ENCODE measurements around the gene CSNK2A3. TPM values are rescaled to one million over a fixed set of nuclear protein-coding genes. Genes with fewer than 3 reads are reported as not detected.

The CSNK2A3 gene
- total RNA-seq, 1 donor from 2014 or later = 2.0 TPM

GRCh38 chr11:11345099-11345498 lies 8.0 kb downstream of the CSNK2A3 start:
- FAIRE-seq = no peak
- no peak for DNase-seq (ENCODE audit: low spot score in 2 of 2)

DNA sequence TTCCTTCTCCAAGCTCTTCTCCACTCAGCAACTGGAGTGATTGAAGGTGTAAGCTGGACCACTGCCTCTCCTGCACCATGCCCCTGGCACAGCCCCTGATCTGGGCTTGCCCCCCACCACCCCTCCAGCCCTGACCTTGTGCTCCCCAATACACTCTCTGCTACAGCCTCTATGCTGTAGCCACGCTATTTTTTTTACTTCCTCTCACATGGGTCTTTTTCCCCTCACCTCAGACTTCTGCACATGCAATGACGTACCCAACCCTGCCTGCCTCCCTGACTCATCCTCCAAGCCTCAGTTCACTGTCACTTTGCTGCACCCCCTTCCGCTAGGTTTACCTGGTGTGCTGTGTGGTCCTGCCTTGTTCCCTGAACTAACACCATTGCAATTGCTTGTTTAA lies 9.0 kb downstream of the CSNK2A3 start:
- DNase-seq (ENCODE audit: low spot score in 2 of 2) = no peak
- no peak for FAIRE-seq

DNA sequence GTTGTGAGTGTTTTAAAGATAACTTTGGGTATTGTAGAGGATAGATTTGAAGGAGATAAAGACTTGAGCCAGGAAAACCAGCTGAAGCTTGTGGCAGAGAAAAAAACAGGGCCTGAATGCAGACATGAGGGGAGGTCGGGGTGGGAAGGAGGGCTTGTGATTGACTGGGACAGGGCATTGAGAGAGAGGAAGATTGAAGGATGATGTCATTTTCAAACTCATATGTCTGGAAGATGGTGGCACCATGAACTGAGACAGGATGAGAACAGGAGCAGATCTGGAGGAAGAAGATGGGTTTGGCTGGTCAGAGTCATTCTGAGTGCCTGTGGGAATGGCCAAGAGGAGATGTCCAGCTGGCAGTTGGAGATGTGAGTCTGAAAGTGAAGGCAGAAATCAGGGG lies 14.7 kb downstream of the CSNK2A3 start:
- no peak for FAIRE-seq

DNA sequence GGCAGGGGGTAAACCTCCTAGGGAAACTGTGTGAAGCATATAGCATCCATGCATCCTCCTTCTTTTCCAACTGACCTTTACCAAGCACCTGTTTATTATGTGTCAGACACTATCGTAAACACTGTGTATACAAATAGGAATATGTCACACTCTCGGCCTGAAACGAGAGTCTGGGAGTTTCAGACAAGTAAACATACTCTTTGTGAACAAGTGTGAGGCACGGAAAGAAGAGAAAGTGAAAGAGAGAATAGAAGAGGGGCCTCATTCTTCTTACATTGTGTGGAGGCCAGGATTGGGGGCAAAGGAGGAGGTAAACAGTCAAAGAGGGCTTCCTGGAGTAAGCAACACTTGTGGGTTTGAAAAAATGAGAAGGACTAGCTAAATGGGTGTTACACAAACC lies 16.4 kb downstream of the CSNK2A3 start:
- FAIRE-seq = no peak

More for the DNA sequence above, 14.7 kb downstream of the CSNK2A3 start:
- no peak for DNase-seq (ENCODE audit: low spot score in 2 of 2)

GRCh38 chr11:11335043-11335442 lies 18.0 kb downstream of the CSNK2A3 start:
- DNase-seq (ENCODE audit: low spot score in 2 of 2) (no peak), FAIRE-seq (no peak)

More for the DNA sequence above, 16.4 kb downstream of the CSNK2A3 start:
- no peak for DNase-seq (ENCODE audit: low spot score in 2 of 2)

GRCh38 chr11:11334607-11335006 lies 18.4 kb downstream of the CSNK2A3 start:
- FAIRE-seq (no peak), DNase-seq (ENCODE audit: low spot score in 2 of 2) (no peak)

GRCh38 chr11:11332141-11332710 lies 20.8 kb downstream of the CSNK2A3 start:
- FAIRE-seq (no peak), DNase-seq (ENCODE audit: low spot score in 2 of 2) (no peak)

DNA sequence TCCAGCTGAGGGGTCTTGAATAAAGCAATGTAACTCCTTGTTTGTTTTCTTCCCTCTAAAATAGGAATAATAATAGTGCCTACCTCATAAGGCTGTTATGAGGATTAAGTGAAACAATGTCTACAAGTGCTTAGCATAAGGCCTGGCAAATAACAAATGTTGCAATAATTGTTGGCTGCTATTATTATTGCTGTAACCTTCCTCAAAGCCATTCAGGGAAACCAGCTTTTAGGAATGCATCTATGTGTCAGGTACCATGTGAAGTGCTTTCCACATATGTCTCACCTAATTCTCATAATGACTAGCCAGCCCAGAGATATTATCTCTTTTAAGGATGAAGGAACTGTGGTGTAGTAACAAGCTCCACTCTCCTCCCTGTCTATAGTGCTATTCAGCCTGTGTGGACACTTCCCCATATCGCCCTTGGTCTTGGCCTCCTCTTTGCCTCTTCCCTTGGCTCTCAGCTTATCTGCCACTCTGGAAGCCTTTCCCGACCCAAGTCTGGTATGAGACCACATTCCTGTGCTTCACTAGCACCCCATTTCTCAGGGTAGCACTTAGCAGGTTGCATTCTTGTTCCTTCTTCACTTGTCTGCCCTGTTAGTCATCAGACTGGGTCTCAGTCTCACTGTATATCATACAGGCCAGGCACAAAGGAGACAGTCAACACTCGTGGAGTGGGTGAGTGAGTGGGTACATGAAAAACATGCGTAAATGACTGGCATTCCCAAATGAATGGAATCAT lies 23.8 kb downstream of the CSNK2A3 start:
- DNase-seq (ENCODE audit: low spot score in 2 of 2) = no peak
- FAIRE-seq = no peak

- no peak for FAIRE-seq
- DNase-seq (ENCODE audit: low spot score in 2 of 2) = no peak
Observed at GRCh38 chr11:11324090-11324489, 29.0 kb downstream of the CSNK2A3 start.

GRCh38 chr11:11322101-11322500 lies 30.9 kb downstream of the CSNK2A3 start:
- FAIRE-seq = no peak
- DNase-seq (ENCODE audit: low spot score in 2 of 2) = no peak

- FAIRE-seq = no peak
- DNase-seq (ENCODE audit: low spot score in 2 of 2) = no peak
Observed at GRCh38 chr11:11320825-11321224, 32.2 kb downstream of the CSNK2A3 start.

- DNase-seq (ENCODE audit: low spot score in 2 of 2) (no peak), FAIRE-seq (no peak)
Observed at GRCh38 chr11:11318961-11319360, 34.1 kb downstream of the CSNK2A3 start.

DNA sequence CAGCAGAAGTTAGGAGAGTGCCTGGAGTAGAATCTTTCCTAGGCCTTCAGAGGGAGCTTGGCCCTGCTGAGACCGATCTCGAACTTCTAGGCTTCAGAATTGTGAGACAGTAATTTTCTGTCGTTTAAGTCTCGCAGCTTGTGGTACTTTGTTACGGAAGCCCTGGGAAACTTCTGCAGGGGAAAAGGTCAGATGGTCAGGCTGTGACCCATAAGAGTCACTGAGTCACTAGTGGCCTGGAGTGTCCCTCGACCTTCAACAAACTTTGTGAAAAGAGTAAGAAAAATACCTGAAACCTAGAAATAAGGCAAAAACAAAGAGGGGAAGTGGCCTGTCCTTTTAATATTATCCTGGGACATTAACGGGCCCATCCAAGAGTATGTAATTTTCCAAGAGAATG lies 34.6 kb downstream of the CSNK2A3 start:
- DNase-seq (ENCODE audit: low spot score in 2 of 2) (no peak), FAIRE-seq (no peak)

- DNase-seq (ENCODE audit: low spot score in 2 of 2) (no peak), FAIRE-seq (no peak)
Observed at GRCh38 chr11:11316651-11317230, 36.3 kb downstream of the CSNK2A3 start.

DNA sequence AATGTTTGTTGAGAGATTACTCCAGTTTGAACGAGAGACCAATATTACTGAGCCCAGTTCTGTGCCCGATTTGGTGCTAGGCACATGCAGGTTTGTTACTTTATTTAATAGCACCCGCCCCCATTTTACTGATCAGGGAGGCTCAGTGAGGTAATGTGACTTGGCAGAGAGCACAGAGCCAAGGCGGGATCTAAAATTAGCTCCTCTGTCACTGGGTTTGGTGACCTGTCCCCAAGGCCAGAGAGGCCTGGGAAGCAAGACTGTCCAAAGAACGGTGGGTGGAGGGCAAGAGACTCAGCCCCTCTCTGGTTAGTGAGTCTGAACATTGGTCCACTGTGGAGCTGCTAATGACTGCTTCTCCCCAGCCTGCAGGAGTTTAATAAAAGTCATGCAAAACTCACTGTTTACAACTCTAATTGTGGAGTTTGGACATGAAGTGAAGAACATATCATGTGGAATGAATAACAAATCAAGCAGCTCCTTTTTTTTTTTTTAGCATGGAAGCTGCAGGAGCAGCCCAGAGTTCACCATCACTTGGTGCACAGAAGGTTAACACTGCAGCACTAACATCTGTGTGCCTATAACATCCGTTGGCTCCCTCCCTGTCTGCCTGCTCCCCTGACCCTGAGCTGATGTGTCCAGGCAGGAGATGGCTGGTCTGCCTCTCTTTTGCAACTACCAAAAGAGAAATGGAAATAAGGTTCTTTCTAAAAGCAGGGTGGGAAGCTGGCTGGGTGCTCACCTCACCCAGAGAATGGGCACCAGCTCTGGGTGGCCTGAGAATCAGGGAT lies 39.0 kb downstream of the CSNK2A3 start:
- no peak for FAIRE-seq

GRCh38 chr11:11313426-11313825 lies 39.6 kb downstream of the CSNK2A3 start:
- FAIRE-seq = no peak
- DNase-seq (ENCODE audit: low spot score in 2 of 2) = no peak

More for the DNA sequence above, 39.0 kb downstream of the CSNK2A3 start:
- DNase-seq (ENCODE audit: low spot score in 2 of 2) = no peak

DNA sequence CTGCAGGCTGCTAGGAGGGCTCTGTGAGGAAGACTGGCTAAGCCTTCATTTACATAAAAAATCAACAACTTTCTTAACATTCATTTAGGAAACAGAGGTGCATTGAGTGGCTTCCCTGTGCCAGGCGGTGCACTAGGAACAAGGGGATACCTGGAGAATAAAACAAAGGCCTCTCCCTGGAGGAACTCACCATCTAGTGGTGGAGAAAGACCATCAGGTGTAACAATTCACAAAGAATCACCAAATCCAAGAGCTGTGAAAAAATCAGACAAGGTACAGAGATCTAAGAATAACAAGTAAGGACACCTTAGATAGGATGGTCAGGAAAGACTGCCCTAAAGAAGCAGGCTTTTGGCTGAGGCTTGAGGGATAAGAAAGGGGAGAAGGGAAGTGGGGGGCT lies 40.3 kb downstream of the CSNK2A3 start:
- no peak for DNase-seq (ENCODE audit: low spot score in 2 of 2)
- FAIRE-seq = no peak

DNA sequence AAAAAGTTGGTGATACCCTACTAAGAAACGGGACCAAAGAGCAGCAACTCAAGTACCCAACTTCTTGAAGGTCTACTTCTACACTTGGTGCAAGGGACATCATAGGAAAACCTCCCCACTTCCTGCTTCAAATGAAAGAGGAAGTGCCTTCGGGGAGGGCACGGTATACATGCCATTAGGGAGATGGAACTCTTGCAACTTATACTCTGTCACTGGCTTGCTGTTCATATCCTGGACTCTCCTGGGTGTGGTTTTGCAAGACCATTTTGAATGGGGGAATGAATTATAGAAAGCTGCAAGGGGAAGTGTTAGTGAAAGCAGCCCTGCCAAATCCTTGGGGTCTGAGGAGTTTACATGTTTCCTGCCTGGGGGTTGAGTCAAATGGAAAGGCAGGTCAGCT lies 41.9 kb downstream of the CSNK2A3 start:
- DNase-seq (ENCODE audit: low spot score in 2 of 2) (no peak), FAIRE-seq (no peak)

DNA sequence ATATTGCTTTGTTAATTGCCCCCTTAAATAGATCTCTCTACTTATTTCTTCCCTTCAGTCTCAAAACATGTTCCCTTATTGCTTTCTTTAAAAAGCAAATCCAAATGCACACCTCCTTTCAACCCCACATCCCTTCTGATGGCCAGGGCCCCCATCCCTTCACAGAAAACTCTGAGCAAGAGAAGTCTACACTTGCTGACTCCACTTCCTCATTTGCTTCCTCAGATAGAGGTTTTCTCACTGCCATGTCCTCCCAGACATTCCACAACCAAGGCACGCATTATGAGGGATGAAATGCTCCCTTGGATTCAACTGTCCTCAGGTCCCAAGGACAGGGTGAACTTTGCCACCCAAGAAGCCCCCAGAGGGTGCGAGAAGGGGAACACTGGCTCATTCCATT lies 43.1 kb downstream of the CSNK2A3 start:
- no peak for FAIRE-seq
- DNase-seq (ENCODE audit: low spot score in 2 of 2) = no peak

DNA sequence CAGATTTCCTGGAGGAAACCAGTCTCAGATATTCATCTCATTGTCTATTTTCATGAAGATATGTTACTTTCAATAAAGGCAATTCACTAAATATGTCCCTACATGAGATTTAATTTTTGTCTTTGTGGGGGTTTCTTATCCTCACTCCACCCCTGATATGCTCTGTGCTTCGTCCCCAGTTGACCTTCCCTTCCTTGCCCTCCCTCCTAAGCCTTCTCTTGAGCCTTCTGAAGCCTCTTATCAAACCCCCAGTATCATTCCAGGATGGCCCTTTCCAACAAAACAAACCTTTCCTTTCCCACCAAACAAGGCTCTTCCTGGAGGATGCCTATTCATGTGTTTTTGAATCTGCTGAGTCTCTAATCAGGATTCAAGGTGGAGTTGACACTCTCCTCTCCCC lies 44.8 kb downstream of the CSNK2A3 start:
- FAIRE-seq (no peak), DNase-seq (ENCODE audit: low spot score in 2 of 2) (no peak)

GRCh38 chr11:11306855-11307254 lies 46.2 kb downstream of the CSNK2A3 start:
- no peak for DNase-seq (ENCODE audit: low spot score in 2 of 2)
- no peak for FAIRE-seq

All from frontal cortex (tissue), 4 donors.